Kidney glomerular epithelial cell (primary cell): ENCODE data around the gene FBN1.

Experiments used
- DNase-seq: peaks from one replicate; lab custom pipeline; 2025; lab: John Stamatoyannopoulos, UW

FBN1 gene

GRCh38 chr15:48553559-48553958 is 92.0 kb downstream of the FBN1 start:
- no peak for DNase-seq

GRCh38 chr15:48550822-48551525 is 94.5 kb downstream of the FBN1 start:
- DNase-seq = peak; percentile 58

GRCh38 chr15:48548455-48548854 is 97.1 kb downstream of the FBN1 start:
- no peak for DNase-seq

GRCh38 chr15:48547286-48547685 is 98.2 kb downstream of the FBN1 start:
- no peak for DNase-seq

GRCh38 chr15:48546296-48546695 is 99.2 kb downstream of the FBN1 start:
- no peak for DNase-seq

- no peak for DNase-seq
These were observed 100.7 kb downstream of the FBN1 start for GRCh38 chr15:48544778-48545177.

- DNase-seq = no peak
These were observed 103.9 kb downstream of the FBN1 start for GRCh38 chr15:48541341-48542278.

- no peak for DNase-seq
These were observed 104.8 kb downstream of the FBN1 start for GRCh38 chr15:48540756-48541155.

- no peak for DNase-seq
These were observed 106.6 kb downstream of the FBN1 start for GRCh38 chr15:48538941-48539340.

- DNase-seq = no peak
These were observed 108.0 kb downstream of the FBN1 start for GRCh38 chr15:48537271-48538113.

- DNase-seq = no peak
These were observed 108.8 kb downstream of the FBN1 start for GRCh38 chr15:48536681-48537091.

GRCh38 chr15:48533982-48534381 is 111.5 kb downstream of the FBN1 start:
- no peak for DNase-seq

GRCh38 chr15:48532946-48533345 is 112.6 kb downstream of the FBN1 start:
- DNase-seq = no peak

GRCh38 chr15:48530528-48530927 is 115.0 kb downstream of the FBN1 start:
- DNase-seq = no peak

- no peak for DNase-seq
These were observed 116.6 kb downstream of the FBN1 start for GRCh38 chr15:48528921-48529320.

GRCh38 chr15:48527517-48527916 is 118.0 kb downstream of the FBN1 start:
- no peak for DNase-seq

- no peak for DNase-seq
These were observed 122.6 kb downstream of the FBN1 start for GRCh38 chr15:48522911-48523310.

- DNase-seq = no peak
These were observed 123.4 kb downstream of the FBN1 start for GRCh38 chr15:48522123-48522522.

GRCh38 chr15:48520376-48521155 is 124.9 kb downstream of the FBN1 start:
- DNase-seq = no peak

- DNase-seq = no peak
These were observed 129.4 kb downstream of the FBN1 start for GRCh38 chr15:48516121-48516520.

GRCh38 chr15:48515500-48515899 is 130.0 kb downstream of the FBN1 start:
- no peak for DNase-seq
